HG03135 (cell line): ENCODE data around the gene URAD.

Experiments used
- ATAC-seq: cut with Tn5 transposase; IDR thresholded peaks from one replicate; pipeline ENCODE4 v1.9.1; 2021; ENCODE audit warnings: mild to moderate bottlenecking, moderate library complexity; ENCODE audit not compliant: unreplicated experiment

Gene URAD

DNA sequence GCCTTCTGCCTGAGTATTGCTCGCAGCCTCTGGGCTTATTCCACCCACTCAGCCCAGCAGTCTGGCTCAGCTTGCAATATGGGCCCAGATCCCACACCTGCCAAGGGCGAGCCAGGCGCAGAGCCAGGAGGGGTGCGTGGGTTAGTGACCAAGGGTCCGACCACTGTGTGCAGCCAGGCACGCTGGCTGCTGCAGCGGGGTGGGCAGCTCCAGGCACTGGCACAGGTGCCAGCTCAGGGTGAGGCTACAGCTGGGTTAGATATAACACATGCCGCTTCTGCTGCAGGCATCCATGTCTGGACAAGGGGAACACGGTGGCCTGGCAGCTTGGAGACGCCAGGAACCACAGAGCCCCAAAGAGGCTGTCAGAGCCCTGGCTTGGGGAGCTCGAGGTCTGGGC is 12.6 kb upstream of the URAD start:
- no peak for ATAC-seq

DNA sequence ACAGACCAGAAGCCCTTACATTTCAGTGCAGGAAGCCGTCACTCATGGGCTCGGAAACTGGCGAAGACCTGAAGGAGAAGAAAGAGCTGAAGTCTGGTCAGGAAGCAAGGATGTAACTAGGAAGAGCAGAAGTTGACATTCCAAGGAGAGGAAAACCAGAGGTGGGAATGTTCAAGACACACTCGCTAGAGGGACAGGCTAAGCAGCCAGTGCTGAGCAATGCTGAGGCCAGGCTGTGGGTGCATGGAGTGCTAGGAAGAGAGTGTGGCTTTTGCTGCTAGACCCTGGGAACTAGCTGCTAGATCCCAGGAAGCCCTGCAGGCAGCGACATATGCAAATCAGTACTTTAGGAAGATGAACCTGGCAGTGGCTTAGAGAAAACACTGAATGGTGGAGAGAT is 12.1 kb upstream of the URAD start:
- ATAC-seq, result no peak

- no peak for ATAC-seq
Measured at GRCh38 chr13:27997904-27998522, 9.5 kb upstream of the URAD start.

DNA sequence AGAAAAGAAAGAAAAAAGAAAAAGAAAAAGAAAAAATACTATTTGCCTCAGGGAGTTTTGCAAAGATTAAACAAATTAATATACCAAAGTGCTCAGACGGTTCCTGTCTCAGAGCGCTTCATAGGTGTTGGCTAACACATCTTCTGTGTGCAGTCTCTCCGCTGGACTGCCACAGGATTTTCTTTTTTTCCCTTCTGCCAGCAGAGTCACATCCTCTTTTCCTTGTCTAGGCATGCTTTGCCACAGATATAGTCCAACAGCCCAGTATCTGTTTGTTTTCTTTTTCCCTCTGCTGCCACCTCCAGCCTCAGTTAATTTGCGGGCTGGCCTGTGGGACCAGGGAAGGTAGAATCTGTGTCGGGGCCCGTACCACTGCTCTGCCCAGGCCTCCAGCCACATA is 3.4 kb upstream of the URAD start:
- ATAC-seq, result no peak

DNA sequence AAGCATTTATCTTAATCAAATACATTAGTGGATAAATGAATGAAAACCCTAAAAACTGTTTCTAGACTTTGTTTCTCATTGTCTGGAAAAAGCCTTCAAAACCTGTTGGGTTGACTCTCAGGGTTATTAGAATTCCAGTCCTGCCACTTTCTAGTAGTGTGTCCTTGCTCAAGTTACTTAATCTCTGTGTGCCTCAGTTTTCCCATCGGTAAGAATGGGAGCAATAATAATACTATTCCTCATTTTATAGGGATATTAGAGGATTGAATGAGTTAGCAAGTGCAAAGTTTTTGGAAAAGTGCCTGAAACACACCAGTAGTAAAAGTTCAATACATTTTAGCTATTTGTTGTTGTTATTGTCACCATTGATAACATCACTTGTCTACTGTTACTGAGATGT is 2.9 kb downstream of the URAD start:
- no peak for ATAC-seq

DNA sequence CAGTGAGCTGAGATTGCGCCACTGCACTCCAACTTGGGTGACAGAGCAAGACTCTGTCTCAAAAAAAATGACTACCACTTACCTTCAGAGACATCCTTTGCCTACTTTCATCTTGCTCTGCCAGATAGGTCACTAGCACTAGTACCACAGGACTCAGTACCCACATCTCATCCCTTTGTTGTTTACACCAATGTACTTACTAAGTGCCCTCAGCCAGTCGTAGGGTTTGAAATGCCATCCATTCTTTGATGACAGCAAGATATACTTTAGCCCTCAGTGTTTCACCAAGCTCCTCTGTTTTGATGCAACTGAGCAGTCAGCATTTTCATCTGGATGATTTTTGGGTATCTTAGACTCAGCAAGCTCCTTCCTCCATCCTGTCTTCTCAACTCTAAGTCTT is 6.1 kb downstream of the URAD start:
- ATAC-seq, result no peak

- no peak for ATAC-seq
Measured at GRCh38 chr13:27981006-27981708, 7.3 kb downstream of the URAD start.

GRCh38 chr13:27980280-27980998 is 8.1 kb downstream of the URAD start:
- ATAC-seq, result no peak

DNA sequence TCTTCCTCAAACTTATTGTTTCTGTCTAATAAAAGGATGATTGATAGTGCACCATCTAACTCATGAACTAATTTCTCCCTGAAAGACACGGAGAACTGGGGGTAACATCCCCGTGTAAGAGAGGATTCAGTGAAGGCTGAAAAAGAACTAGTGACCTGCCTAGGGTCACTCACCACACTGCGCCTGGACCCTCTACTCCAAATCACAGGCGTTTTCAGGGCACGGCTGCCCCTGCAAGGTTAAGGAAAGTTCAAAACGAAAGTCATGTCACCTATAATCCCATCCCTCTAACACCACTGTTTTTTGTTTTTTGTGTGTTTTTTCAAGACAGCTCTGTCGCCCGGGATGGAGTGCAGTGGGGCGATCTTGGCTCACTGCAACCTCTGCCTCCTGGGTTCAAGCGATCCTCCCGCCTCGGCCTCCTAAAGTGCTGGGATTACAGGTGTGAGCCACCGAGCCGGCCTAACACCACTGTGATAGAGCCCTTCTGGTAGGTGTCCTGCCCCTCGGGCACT is 8.7 kb downstream of the URAD start:
- no peak for ATAC-seq

DNA sequence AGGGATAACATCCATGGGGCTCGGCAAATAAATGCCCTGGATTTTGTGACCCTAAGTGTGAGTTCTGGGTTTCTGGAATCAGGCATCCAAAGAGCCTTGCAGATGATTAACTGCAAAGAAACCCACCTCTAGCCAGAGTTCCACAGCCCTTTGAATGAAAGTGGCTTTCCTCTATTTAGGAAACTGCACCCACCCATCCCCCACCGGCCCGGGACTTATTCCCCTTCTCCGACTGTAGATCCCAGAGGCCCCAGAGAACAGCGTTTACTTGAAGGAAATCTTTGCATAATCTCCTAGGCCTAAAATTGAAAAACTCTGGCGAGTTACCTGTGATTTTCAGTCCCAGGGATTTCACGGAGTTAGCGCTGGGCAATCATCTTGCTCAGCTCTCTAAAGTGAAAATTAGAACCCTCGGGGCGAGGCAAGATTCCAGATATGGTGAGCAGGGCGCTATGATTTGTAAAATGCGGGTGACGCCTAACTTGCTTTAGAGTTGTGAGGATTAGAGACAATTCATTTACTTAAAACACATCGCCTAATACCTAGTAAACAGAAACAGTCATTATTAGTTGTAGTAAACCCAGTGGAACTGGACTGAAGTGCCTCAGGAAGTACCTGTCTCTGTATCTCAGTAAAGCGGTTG is 9.4 kb downstream of the URAD start:
- ATAC-seq, result no peak

GRCh38 chr13:27978301-27978968 is 10.1 kb downstream of the URAD start:
- ATAC-seq, result no peak

DNA sequence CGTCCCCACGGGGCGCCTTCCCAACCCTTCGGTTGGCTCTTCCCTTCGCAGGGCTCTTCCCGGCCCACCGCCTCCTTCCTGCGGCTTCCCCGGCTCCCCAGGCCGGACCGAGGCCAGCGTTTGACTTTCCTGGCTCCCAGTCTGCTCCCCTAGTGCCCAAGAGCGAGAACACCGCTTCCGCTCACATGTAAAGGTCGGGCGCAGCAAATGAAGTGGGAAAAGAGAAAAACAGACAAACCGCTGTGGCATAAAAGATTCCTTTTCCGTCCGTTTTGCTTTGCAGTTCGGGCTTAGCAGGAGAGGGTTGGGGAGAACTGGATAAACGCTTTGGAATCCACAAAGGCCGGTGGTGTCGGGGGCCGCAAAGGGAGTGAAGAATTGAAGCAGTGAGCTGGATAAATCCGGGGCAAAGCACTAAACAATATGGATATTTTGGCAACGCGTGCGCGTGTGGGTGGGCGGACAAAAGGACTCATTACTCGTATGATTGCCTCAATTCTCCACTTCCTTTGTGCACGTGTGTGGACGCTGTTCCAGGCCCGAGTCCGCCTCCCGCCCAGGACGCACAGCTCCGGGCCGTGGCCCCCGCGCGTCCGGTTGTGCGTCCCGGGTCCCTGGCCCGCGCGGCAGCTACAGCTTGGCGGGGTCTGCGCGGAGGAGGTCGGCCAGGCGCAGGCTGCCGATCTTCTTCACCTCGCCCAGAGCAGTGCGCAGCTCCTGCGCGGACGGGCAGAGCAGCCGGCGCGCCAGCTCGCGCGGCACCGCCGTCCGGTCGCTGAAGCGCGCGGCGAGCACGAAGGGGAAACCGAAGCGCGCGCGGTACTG is 10.8 kb downstream of the URAD start:
- ATAC-seq, result no peak

DNA sequence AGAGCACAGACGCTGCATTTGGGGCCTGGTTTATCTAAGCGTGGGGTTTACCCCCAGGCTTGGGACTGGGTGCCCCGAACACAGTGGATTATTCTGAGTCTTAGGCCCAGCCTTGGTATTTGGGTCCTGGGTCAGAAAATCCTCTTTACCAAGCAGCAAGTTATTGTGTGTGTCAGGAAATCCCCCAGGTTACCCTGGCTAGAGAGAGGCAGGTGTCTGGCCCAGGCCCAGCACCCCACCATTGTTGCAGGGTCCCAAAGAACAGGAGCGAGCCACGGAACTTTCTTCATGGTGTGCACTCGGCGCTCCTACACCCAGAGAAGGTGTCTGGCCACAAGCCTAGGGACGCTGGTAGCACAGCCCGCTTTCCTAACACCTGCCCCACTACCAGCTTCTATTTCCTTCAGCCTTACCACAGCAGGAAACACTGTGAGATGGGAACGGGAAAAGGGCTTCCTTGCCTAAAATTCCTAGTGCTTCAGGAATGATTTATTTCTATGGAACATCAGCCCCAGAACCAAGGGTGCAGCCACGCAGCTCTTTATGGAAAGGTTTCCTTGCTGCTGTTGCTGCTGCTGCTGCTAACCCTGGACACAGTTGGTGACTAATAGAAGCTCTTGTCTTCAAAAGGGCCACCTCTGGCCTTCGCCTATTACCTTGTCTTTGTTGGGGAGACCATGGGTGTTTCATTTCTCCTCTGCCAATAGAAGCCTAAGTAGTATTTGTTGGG is 12.0 kb downstream of the URAD start:
- ATAC-seq, result no peak

- ATAC-seq, result no peak
Measured at GRCh38 chr13:27975564-27976361, 12.7 kb downstream of the URAD start.

DNA sequence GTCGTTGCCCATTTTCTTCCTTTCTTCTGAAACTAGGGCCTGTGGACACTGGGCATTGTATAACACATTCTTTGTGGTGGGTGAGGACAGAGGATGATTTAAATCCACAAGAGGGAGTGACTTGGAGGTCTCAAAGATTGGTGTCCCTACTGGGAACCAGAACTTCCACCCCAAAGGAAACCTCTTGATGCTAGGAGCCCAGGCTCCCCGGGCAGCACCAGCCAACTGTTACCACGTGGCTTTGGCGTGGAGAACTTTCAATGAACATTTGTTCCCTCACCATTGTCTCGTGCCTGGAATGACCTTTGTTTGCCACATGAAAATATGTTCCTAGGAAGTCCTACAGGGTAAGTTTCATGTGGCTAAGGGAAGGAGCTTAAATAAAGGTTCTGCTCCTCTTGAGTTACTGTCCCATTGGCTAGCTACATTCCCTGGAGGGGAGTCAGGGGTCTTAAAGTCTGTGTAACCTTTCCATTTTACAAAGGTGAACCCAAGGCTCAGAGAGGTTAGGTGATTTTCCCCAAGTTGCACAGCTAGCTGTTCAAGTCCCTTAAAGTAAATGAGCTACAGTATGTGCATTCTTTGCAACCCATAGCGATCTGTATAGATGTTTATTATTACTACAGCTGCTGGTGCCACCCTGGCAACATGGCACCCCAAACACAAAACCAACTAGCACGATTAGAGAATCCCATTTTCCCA is 14.4 kb downstream of the URAD start:
- ATAC-seq, result no peak

DNA sequence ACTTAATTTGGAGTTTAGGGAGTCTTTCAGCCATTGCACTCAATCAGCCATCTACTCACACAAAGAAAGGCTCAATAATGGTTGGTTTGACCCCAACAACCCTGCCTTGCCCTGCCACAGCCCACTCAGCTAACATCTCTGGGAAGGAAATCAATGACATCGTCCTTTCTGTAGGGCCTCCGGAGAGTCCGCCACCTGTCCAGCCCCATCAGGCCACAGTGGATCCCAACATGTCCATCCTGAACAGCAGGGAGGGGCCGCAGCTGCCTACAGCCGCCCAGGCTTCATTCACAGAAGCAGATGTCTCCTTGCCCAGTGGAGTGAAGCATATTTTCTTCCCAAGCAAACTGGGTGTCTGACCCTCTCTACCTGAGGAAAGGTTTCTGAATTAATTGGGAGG is 15.2 kb downstream of the URAD start:
- ATAC-seq, result no peak

DNA sequence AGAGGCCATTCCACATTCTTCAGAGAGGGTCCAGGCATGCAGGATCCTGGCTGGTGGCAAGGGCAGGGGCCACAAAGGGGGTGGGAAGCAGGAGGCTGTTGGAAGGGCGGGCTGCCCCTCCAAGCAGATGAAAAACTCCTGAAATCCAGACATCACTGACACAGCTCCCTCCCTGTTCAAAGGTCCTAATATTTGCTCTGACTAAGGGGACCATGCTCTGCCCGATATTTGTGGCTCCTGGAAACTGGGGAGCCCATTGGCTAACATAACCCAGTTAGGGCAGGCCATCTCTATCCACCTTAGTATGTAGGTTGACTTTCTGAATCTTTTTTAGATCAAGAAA is 16.0 kb downstream of the URAD start:
- ATAC-seq, result no peak

DNA sequence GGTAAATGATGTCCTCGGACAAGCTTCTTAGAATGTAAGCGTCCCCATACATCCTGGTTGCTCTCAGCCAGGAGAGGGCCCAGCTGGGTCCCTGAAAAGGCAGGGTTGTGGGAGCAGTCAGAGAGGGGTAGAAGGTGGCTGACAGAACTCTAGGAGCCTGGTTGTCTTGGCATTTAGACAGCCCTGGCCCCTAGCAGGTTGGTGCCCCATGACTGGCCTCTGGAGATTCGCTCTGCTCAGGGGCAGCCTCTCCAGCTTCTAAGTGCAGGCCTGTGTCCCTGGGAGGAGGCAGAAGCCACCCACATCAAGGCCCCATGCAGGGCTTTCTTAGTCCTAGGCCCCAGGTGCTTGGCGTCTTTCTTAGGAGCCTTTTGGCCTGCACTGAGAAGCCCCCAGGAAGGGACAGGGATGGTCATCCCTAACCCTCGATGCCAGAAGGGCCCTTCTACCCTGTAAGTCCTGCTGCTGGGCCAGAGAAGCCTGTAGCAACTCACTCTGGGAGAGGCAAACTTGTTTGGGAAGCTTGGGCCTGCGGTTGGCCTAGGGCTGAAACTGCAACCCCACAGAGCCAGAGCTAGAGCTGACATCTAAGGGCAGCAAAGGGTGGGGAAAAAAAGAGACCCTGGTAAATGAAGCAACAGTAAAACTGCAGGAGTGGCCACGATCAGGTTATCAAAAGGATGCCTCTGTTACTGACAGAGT is 16.6 kb downstream of the URAD start:
- no peak for ATAC-seq
